Ovary (tissue), 3 donors: ENCODE measurements around the gene TBL1XR1.
A peak's percentile ranks its signal among the peaks of the same experiment; 100 is the strongest.

Experiments used
- CTCF ChIP-seq, 3 donors: fragments of 450-650 bp in 2 of 3; fragments of 200-600 bp in 1 of 3; IDR thresholded peaks; one replicate each; pipeline versions ENCODE4 v1.5.1 to v1.8.0; 2016 to 2022; ENCODE audit warnings: antibody characterized with exemption in 3 of 3, mild to moderate bottlenecking in 1 of 3
- EP300 ChIP-seq: sonication (generic); formaldehyde crosslinking; IDR thresholded peaks from one replicate; pipeline ENCODE4 v1.6.1; 2017; ENCODE audit warnings: antibody characterized with exemption
- POLR2A ChIP-seq: fragments of 450-650 bp; IDR thresholded peaks from one replicate; pipeline ENCODE4 v1.6.1; 2017; ENCODE audit warnings: antibody characterized with exemption, mild to moderate bottlenecking, moderate library complexity
- donor health status: DM: no; HTN: no; CAD: no.

GRCh38 chr3:177050501-177051237 is 146.6 kb downstream of the TBL1XR1 start:
- TF ChIP-seq POLR2A (no peak), CTCF (IDR thresholded peaks at IDR 0.05) (peak; percentile 25 to 56 (median 46)), EP300 (no peak)
